CD1c-positive myeloid dendritic cell (primary cell): ENCODE results near the gene CREB5.
"Not testable (repeated sequence)": the region's sequence is repeated elsewhere in the genome, so short reads cannot be mapped to it uniquely, and the experiment has no call there.

ENCODE experiments used
- DNase-seq: peaks from one replicate; pipeline ENCODE4 v3.0.0-alpha.2; 2016; ENCODE audit errors: extremely low spot score

Gene CREB5

DNA sequence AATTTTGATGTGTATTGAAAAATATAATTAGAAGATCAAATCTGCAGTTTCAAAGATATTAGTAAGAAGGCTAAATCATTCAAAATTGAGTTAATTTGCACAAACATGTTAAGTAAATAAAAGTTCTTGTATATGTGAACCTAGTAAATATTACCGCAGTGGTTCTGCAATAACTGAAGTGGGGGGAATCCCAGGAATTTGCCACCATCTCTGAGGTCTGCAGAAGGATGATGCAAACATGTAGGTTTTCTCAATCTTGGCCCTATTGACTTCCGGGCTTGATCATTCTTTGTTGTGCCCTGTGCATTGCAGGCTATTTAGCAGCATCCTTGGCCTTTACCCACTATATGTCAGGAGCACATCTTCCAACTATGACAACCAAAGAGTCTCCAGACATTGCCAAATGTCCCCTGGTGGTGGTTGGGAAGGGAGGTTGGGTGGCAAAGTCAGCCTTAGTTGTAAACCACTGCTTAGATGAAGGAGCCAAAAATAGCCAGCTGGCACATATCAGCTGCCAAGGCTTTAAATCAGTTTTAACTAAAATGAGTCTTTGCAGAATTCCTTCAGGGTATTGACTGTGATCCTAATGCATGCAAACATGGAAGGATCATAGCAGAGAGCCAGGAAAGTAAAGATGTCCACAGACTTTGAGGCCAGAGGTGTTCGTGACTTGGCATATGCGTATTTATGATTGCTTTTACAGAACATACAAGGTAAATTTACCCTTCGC, 399.5 kb downstream of the CREB5 start:
- no peak for DNase-seq

DNA sequence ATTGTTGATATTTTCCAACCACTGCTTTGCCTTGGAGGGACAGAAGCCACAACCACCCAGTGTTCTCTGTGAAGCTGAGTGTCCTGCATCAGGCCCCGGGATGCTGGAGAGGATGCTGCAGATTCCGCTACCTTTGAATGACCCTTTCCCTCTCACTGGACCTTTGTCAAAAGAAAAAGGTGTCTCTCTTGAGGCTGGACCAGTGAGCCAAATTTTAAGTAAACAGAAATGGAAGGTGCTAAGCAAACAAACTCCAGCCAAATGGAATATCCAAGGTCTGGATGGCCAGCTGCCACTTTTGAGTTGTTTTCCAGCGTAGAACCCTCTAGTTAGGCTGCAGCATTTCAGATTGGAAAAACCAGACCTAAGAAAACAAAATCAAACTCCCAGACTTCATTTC, 400.3 kb downstream of the CREB5 start:
- no peak for DNase-seq

DNA sequence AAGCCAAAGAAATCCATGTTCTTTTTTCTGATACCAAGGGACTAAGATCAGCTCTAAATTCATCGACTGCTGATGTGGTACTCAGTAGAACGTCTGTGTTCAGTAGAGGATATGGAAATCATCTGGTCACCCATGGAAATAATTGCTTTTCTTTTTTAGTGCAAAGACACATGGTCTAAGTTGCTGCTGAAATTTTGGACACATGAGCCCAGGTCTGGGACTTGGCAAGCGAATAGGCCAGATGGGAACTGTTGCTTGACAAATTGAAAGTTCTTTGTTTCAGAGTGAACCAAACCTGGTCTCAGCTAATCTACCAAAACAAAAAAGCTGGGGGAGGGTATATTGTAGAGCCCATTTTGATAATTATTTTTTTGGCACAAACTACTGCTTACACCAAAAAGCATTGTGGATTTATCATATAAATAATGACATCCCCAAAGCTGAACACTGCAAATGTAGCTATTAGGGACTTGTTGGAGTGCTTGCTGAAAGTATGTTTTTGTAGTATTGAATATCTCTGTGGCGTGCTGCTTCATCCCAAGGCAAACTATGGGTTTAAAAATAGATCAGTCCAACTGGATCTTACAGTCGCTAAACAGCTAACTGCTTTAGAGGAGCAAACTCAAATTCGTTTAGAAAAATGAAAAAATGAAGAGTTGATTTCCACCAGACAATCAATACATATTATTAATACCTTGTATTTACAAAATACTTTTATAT, 401.1 kb downstream of the CREB5 start:
- DNase-seq, result no peak

DNA sequence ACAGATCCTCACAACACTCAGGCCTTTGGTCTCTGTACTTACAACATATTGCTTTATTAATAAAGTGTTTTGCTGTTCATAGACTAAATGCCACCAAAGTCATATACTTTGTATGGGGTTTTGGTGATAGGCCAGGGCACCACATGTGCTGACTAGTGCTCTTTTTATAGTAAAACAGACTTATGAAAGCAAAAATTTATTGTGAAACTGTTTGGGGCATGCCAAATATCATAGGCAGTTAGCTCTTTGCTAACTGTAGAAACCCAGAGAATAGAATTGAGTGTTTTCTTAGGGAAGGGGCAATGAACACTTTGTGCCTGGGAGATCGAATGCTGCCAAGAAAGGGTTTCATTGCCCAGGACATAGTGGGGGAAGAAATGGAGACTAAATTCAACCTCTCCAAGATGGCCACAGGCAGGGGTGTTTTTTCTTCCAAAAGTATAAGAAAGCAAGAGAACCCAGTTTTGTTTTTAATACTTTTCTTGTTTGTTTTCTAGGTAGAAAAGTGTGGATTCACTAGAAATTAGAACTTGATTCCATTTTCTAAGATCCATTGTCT, 403.1 kb downstream of the CREB5 start:
- no peak for DNase-seq

DNA sequence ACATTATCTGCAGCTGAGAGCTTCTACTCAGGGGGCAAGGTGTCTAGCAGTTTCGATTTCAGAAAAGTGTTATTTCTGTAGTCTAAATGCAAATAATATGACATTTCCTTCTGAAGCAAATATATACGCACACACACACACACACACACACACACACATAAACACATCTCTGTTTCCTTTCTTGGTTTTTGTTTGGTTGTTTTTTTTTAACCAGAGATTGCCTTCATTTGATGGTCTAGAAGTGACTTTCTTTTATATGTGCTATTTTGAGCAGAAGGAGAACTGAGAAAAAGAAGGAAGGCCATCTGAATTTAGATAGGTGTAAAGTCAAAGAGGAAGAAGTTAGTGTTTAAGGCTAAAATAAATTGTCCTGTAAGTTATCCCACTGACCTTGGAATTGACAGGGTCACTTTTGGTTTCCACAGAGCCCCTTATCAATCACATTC, 403.6 kb downstream of the CREB5 start:
- peak; percentile 21 for DNase-seq

DNA sequence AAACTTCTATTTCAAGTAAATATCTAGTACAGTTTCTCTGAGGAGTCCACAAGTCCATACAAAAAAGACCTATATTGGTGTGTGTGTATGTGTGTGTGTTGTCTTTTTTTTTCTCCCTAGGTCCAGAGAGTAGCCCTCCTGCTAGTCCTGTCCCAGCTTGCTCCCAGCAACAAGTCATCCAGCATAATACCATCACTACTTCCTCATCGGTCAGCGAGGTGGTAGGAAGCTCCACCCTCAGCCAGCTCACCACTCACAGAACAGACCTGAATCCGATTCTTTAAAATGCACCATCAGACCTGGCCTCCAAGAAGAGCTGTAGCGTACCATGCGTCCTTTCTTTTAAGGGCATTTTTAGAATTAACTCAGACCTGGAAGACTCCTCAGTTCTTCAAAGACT, 406.7 kb downstream of the CREB5 start:
- DNase-seq, result no peak

DNA sequence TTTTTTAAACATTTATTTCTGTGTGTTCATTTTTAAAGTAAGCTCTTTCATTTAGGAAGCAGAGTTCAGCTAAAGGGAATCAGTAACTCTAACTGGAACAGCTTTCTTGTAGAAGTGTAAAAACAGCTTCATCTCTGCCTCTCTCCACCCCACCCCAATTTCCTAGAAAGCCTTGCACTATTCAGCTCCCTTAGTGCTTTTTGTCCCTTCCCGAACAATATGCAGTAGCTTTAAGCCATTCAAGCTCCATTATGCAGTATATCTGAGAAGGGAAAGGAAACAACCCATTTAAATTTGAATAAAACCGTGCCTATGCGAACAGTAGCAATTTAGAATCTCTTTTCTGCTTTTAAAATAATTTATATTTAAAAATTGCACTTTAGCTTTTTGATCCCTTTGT, 411.3 kb downstream of the CREB5 start:
- DNase-seq, result no peak

DNA sequence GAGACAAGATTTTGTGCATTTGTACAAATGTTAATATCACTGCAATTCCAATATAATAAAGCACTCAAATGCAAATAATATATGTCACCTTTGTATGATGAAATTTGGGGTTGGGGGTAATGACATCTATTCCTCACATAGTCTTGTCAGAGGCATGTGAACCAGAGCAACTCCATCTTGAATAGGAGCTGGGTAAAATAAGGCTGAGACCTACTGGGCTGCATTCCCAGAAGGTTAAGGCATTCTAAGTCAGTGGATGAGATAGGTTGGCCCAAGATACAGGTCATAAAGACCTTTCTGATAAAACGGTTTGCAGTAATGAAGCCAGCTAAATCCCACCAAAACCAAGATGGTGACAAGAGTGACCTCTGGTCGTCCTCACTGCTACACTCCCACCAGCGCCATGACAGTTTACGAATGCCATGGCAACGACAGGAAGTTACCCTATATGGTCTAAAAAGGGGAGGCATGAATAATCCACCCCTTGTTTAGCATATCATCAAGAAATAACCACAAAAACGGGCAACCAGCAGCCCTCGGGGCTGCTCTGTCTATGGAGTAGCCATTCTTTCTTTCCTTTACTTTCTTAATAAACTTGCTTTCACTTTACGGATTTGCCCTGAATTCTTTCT, 413.6 kb downstream of the CREB5 start:
- DNase-seq, result not testable (repeated sequence)

DNA sequence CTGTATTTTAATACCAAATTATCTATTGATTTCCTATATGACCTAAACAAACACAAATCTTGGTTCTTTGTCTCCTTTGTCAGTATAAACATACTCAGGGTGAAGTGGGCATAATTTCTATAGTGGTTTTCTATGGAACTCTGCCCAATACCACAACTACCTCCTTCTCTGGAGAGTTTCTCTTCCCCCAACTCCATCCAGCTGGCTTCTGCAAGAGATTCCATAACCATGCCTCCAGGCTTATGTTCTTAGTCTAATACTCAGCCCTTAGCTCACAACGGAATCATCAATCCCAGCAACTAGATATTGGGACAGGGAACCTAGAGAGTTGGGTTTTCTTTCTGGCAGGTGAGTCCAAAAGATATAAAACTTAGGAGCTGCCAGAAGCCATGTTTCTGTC, 418.5 kb downstream of the CREB5 start:
- DNase-seq, result peak; percentile 29

DNA sequence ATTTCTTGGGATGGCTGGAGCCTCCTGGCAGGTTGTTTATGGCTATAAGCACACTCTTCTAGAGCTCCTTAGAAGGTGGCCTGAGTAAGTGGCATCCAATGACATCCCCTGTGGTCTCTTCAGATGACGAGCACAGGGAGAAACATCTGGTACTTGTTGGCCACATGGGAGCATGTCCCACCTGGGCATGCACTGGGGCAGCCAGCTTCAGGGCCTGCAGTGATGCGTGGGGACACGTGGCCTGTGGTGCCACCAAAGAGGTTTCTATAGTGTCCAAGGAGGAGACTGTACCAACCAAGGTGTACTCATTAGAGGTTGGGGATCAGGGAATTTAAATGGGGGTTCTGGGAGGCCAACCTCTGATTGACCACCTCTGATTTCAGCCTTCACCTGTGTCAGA, 420.4 kb downstream of the CREB5 start:
- no peak for DNase-seq

DNA sequence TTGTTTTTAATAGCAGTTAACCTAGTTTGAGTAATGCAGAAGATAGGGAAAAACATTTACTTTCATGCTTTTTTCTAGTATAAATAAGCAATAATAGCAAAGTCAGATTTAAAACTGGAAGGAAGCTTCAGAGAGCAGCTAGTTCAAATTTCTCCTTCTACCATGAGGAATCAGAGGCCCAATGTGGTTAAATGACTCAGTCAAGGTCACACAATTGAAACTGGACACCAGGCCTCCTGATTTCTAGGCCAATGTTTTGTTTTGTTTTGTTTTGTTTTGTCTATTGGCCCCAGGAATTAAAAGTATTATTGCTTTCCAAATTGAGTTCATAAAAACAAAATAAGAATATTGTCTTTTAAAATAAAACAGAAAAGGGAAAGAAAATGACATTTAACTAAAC, 423.5 kb downstream of the CREB5 start:
- DNase-seq, result no peak

DNA sequence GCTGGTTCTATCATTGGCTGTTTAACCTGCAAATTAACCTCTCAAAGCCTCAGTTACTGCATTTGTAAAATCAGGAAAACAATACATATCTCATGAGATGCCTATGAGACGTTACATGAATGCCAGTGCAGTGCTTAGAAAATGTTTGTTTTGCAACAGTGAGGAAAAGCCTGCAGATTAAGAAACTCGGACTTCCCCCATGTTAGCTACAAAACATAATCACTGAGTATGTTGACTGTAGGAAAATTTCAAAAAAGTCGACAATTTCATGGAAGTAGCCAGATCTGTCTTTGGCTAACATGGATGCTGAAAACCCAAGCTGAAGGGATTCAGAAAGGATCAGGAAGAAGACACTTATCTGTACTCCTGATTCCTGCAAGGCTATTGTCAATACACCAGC, 424.4 kb downstream of the CREB5 start:
- DNase-seq, result no peak

DNA sequence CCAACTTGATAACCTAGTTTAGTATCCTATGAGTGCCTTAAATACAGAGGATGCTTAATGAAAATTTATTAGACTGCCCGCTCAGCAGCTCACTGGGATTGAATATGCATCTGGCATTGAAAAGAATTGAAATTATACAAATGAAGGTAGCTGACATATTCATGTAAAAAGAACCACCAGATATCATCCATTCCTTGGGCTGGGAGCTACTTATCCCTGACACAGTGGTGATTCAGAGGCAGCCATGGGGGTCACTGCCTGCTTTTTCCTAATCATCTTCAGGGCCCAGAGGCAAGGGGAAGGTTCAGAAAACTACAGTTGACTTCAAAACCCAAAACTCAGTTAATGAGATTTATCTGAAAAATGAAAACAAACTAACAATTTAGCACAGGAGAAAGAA, 424.9 kb downstream of the CREB5 start:
- DNase-seq, result no peak

DNA sequence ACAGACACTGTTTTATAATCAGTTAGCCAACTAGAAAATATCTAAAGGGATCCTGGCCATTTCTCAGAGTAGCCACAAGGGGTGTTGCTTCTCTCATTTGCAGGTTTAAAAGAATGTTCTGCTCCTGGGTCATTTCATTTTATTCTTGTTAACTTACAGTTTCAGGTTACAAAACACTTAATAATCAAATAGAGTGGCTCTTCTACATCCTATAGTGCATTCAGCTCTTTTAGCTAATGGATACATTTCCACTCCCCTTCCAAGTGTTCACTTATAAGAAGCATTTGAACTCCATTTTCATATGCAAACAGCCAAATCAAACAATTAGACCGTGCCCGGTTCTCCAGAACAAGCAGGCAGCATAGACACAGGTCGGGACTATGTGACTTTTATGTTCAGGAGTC, 428.3 kb downstream of the CREB5 start:
- DNase-seq, result no peak

DNA sequence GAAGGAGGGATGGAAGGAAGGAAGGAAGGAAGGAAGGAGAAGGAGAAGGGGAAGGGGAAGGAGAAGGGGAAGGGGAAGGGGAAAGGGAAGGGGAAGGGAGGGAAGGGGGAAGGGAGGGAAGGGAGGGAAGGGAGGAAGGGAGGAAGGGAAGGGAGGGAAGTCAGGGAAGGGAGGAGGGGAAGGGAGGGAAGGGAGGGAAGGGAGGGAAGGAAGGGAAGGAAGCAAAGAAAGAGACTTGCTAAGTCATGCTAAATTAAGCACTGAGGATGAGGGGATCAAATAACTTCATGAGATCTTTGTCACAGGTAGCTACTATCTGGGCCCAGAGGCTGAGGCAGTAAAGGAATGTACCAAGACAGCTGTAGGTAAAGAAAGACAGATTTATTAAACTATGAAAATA, 429.4 kb downstream of the CREB5 start:
- DNase-seq, result no peak

DNA sequence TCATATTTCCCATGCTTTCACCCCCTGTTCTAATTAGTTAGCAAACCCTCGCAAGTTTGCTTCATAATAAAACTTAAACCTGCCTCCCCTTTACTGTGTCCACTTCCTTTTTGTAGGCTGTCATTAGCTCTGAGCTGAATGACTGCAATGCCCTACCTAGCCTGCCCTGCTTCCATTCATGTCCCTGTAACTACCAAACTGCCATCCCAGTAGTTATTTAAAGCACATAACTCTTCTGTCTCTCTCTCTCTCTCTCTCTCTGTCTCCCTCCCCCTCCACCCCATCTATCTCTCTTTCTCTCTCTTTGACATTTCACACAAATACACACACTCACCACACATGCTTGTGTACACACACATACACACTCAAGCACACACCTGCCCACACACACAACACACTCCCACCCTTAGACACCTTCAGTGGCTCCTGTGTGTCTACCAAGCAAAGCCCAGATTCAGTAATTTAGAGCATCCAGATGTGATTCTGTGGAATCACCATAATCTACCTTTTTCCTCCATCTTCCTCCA, 430.5 kb downstream of the CREB5 start:
- no peak for DNase-seq

DNA sequence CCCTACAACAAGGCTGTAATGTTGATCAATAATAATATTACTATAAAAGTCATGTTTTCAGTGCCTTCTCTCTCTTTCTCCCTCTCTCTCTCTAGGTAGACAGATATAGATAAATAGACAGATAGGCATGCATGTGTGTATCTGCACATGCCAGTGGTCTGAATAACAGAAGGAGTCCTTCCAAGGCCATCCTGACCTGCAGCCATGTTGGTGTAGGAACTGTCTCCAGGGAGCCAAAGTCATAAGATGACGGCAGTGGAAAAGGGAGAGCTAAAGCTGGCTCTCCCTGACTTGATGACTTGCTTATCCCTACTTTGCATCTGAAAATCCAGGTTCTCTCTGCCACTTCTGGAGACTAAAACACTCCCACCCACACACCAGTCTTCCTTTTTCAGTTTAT, 432.8 kb downstream of the CREB5 start:
- no peak for DNase-seq

DNA sequence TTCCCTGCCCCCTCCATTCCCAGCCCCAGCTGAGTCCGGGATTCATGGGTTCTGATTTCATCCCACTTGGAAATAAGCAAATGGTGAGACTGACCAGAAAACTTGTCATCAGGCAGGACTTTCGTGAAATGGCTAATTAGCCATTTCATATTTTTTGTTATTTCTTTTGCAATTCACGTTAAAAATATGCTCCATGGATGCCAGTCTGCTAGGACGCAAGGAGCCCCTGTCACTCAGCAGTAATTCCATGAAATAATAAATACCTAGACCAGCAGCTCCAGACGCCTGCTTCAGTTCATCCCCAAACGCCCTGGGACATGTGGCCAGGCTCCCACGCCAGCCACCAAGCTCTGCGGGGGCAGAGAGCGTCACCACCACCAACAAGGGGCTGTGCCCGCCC, 434.9 kb downstream of the CREB5 start:
- DNase-seq, result no peak

DNA sequence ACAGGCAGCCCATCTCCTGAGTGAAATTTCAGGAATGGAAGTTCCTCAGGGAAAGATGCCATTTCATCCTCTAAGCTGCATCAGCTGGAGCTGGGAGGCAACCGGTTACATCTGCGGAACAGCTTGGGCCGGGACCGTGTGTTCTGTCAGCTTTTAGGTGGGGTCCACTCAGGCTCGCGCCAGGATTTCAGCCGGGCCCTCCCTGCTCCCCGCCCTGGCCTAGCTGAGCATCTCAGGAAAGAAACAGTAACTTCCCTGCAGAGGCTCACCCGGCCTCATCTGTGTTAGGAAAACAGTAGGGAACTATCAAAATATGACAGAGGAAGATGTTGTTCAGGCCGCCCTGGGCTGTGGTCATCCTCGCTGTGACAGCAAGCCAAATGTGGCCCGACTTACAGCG, 435.4 kb downstream of the CREB5 start:
- DNase-seq, result no peak

DNA sequence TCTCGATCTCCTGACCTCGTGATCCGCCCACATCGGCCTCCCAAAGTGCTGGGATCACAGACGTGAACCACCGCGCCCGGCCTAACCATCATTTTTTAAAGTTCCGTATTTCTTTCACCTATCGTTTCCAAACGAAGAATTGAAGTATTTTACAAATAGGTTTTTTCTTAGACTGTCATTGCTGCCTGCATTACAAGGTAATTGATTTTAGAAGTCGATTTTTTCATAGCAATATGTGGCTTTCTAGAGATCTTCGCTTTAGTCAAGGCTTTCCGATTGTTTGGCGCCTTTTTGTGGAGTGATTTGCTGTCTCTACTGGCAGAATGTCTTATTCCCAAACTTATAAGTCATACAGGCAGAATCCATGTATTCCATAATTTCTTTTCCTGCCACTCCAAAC, 436.6 kb downstream of the CREB5 start:
- no peak for DNase-seq

DNA sequence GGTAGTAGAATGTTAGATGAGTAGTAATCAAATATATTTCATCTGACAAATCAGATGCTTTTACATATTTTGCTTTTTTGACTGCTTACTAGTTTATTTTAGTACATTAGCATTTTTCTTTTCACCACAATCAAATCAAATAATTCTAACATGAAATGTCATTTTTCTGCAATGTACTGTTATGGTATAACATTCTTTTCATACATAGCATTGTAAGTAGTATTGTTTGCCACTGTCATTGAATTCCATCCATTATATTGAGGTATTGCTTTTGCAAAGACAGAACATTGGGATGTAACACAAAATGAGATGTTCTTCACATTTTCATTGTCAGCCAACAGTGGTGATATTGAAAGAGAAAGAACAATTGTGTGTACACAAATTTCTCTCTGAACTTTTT, 438.4 kb downstream of the CREB5 start:
- DNase-seq, result no peak

DNA sequence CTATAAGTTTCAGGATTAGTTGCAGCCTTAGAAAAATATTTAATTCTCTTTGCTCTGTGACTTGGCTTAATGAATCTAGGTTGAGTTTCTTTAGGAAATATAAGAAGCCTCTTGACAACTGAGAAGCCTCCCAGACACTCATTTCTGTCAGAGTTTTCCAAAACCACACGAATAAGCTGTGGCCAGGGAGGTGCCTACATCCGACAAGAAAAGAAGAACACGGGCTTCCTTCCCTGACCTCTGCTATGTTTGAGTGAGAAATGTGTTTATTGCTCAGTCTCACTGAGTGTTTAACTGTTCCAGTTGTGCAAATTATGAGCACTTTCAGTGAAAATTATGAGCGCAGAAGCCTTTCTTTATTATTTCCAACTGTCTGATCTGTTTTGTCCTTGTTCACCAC, 440.8 kb downstream of the CREB5 start:
- peak; percentile 36 for DNase-seq
